Heart left ventricle (tissue), 16 donors: Measurements from ENCODE around the gene OSBPL10. TPM values are rescaled to one million over a fixed set of nuclear protein-coding genes. Genes with fewer than 3 reads are reported as not detected.

ENCODE experiments used
- ATAC-seq, 4 donors: fragments of 200-7000 bp; cut with Tn5 transposase; one replicate each; pipeline ENCODE4 v1.9.1; 2020 to 2022; ENCODE audit warnings: moderate library complexity in 4 of 4, mild to moderate bottlenecking in 3 of 4, moderate number of reproducible peaks in 1 of 4
- DNase-seq, 5 donors: peaks; one replicate each; pipeline ENCODE4 v3.0.0-alpha.2; 2020
- H3K27ac ChIP-seq, 12 donors: fragments of 200-600 bp; sonication (generic) in 4 of 12; one replicate each; pipeline versions ENCODE4 v1.5.0 to v1.8.0; 2016 to 2022; ENCODE audit warnings: mild to moderate bottlenecking in 2 of 12
- H3K27me3 ChIP-seq, 9 donors: fragments of 200-600 bp; sonication (generic) in 2 of 9; one replicate each; pipeline versions ENCODE4 v1.5.1 to v1.8.0; 2016 to 2022; ENCODE audit warnings: mild to moderate bottlenecking in 3 of 9
- H3K36me3 ChIP-seq, 9 donors: fragments of 200-600 bp; sonication (generic) in 2 of 9; one replicate each; pipeline versions ENCODE4 v1.5.0 to v1.8.0; 2018 to 2022; ENCODE audit warnings: mild to moderate bottlenecking in 2 of 9
- H3K4me1 ChIP-seq, 12 donors: fragments of 200-600 bp; sonication (generic) in 4 of 12; one replicate each; pipeline versions ENCODE4 v1.5.0 to v1.8.0; 2016 to 2022; ENCODE audit warnings: mild to moderate bottlenecking in 3 of 12
- H3K4me3 ChIP-seq, 12 donors: fragments of 200-600 bp; sonication (generic) in 4 of 12; one replicate each; pipeline versions ENCODE4 v1.5.0 to v1.8.0; 2017 to 2022; ENCODE audit warnings: mild to moderate bottlenecking in 9 of 12, moderate library complexity in 4 of 12
- H3K9me3 ChIP-seq, 12 donors: fragments of 200-600 bp; sonication (generic) in 4 of 12; one replicate each; pipeline versions ENCODE4 v1.5.0 to v1.8.0; 2016 to 2022; ENCODE audit warnings: mild to moderate bottlenecking in 1 of 12
- CTCF ChIP-seq, 12 donors: fragments of 200-600 bp; sonication (generic) in 4 of 12; IDR thresholded peaks; one replicate each; pipeline versions ENCODE4 v1.5.0 to v1.8.0; 2018 to 2022; ENCODE audit warnings: antibody characterized with exemption in 12 of 12, mild to moderate bottlenecking in 5 of 12
- POLR2A ChIP-seq, 2 donors: fragments of 450-650 bp; IDR thresholded peaks; one replicate each; pipeline ENCODE4 v1.6.1; 2017; ENCODE audit warnings: antibody characterized with exemption in 2 of 2, mild to moderate bottlenecking in 2 of 2, moderate library complexity in 2 of 2
- WGBS, 4 donors: extraction: QIAGEN DNeasy Blood & Tissue Kit in 2 of 4; methylation state at CpG; one replicate each; pipeline versions ENCODE4 v1.1.5 to v1.1.7; 2013 to 2018; 5-methylcytosine and 5-hydroxymethylcytosine counted together
- intact Hi-C, 10 donors: fragments of 100-400 bp; cut with DNase I; formaldehyde crosslinking; loops; one replicate each; pipeline versions ENCODE4 v1.11.1 to v1.14.2; 2022
- polyA plus RNA-seq, 2 donors: library from polyadenylated mRNA; stranded (reverse); fragments of 200-250 nt; gene quantifications; one replicate each; pipeline ENCODE4 v1.2.3, GENCODE V29; 2013
- total RNA-seq, 9 donors: library from RNA; depleted of rRNA in 2 of 9; stranded (reverse); fragments of >200 nt in 2 of 9; fragmentation: NEBNext Ultra II Directional in 3 of 9; extraction: Animal tissue kit (Norgen Biotek cat#: 25700) in 3 of 9; gene quantifications; one replicate each; pipeline versions ENCODE4 v1.1.0 to v1.2.4, GENCODE V29; 2016 to 2023
- donor health status: ischemic (EF 13 %, LVEDD 7.1; RV severe dilation, severe dysfunction).
- donor health status: healthy with polysubstance abuse.
- donor health status: DM: no; HTN: yes; CAD: no.
- donor health status: DM: no; HTN: no; CAD: no.
- donor health status: ischemic (EF 25% LVEDD 6.9; RV normal size, moderate dysfunction).
- donor health status: ischemic (EF 25% LVEDD 5.7; RV mildly dilated, moderate dysfunction).
- donor health status: healthy.
- donor health status: DM: yes; HTN: yes; CAD: no.
- donor health status: ischemic (EF 35%, LVEDD 5.7; RV mildly dilated, moderate dysfunction).
- donor health status: nonischemic (EF 11% LVEDD 7.7; RV severe dilation, severe dysfunction).
- donor health status: DM: yes; HTN: yes; CAD: no.
- donor health status: PGD.
- donor health status: ischemic (EF 29% LVEDD 5.4; RV normal size, mild dysfunction).
- donor health status: nonischemic (EF 23%, LVEDD 6.1; RV moderate dilation, normal function).

Gene OSBPL10
- total and polyA plus RNA-seq, 11 donors, result 1.3 to 12.7 (median 3.9) TPM

- WGBS, 4 donors, result 71 to 82% (median 79%) methylated on average over 5 of the region's 5 CpGs
- peaks cover 0 to 28% (median 19%) of the 10 kb centered on the region in 9 donors for H3K36me3 ChIP-seq
- H3K27me3 ChIP-seq, result no peaks in the 10 kb centered on the region
- TF ChIP-seq POLR2A (IDR thresholded peaks at IDR 0.05), result no peak
- TF ChIP-seq CTCF (IDR thresholded peaks at IDR 0.05), result no peak
- intact Hi-C loops, result loop anchor here in 5 of 10 donors (5.0 to 10.0 kb wide), 4 partner anchors 50 to 530 kb away; no protein-coding TSS in a partner anchor
- H3K9me3 ChIP-seq, result no peaks in the 10 kb centered on the region
- no peak for DNase-seq
- H3K4me1 ChIP-seq, result peaks cover 0 to 17% (median 0%) of the 10 kb centered on the region in 12 donors
- no peak for ATAC-seq
- H3K4me3 ChIP-seq, result no peak overlapping the region
- H3K27ac ChIP-seq, result no peak overlapping the region
Measured at GRCh38 chr3:31614162-31614921, 366.7 kb downstream of the OSBPL10 start.

DNA sequence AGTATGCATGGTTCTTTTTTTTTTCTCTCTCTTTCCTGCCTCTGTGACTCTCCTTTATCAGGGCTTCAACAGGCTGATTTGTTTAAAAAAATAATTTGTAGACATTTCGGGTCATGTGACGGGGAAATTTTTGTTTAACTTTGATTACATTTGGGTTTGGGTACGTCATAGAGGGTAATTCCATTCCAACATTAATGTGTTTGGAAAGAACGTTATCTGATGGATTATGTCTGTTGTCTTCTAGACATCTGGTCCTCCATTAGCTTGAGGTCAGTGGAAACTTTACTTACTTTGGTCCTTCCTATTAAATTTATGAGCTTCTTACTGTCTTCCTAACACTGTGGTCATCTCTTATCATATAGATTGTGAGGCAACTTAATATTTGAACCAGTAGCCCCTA, 367.4 kb downstream of the OSBPL10 start:
- 94 to 98% (median 95%) methylated on average over 4 of the region's 4 CpGs for WGBS, 4 donors
- Histone ChIP-seq H3K27me3 (no peaks in the 10 kb centered on the region), H3K36me3 (peaks cover 0 to 21% (median 12%) of the 10 kb centered on the region in 9 donors), H3K27ac (no peak overlapping the region), H3K4me3 (no peak overlapping the region), H3K9me3 (no peaks in the 10 kb centered on the region), H3K4me1 (peaks cover 0 to 17% (median 0%) of the 10 kb centered on the region in 12 donors)
- DNase-seq, result no peak
- intact Hi-C loops, result loop anchor here in 6 of 10 donors (2.0 to 10.0 kb wide), 5 partner anchors 49 to 531 kb away; no protein-coding TSS in a partner anchor
- no peak for TF ChIP-seq POLR2A (IDR thresholded peaks at IDR 0.05)
- TF ChIP-seq CTCF (IDR thresholded peaks at IDR 0.05), result no peak
- no peak for ATAC-seq

DNA sequence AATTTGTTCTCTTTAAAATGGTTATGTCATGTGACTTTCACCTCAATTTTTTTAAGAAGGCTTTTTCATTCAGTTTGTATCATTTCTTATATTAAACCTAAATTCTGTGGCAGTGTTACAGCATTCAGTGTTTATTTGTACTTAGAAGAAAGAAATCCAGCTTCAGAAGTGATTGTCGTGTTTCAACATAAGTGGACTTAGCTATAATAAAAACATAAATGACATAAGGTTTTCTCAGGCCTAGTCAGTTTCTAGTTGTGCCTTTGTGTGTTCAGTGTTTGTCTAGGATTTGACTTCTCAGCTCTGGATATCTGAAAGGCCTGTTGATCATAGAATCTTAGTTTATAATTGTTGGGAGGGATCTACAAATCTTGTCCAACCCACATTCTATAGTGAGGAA, 367.9 kb downstream of the OSBPL10 start:
- peaks cover 0 to 17% (median 9%) of the 10 kb centered on the region in 9 donors for H3K36me3 ChIP-seq
- ATAC-seq (no peak), DNase-seq (no peak)
- no peaks in the 10 kb centered on the region for H3K27me3 ChIP-seq
- no peak overlapping the region for H3K4me3 ChIP-seq
- H3K4me1 ChIP-seq, result peaks cover 0 to 17% (median 0%) of the 10 kb centered on the region in 12 donors
- H3K27ac ChIP-seq, result no peak overlapping the region
- WGBS, 4 donors, result 73 to 90% (median 87%) methylated on average over 1 of the region's 1 CpG
- intact Hi-C loops, result loop anchor here in 6 of 10 donors (2.0 to 10.0 kb wide), 5 partner anchors 48 to 532 kb away; no protein-coding TSS in a partner anchor
- no peak for TF ChIP-seq POLR2A (IDR thresholded peaks at IDR 0.05)
- H3K9me3 ChIP-seq, result no peaks in the 10 kb centered on the region

Other genes starting within 250 kb of the OSBPL10 start
- under 1 TPM in 5 of 9 donors, not detected in 4; 0.12 to 0.53 (median 0.23) TPM for gene ZNF860, start 488 bp upstream of the OSBPL10 start, total RNA-seq
- under 1 TPM; 0.08 to 0.14 TPM for gene ZNF860, start 488 bp upstream of the OSBPL10 start, polyA plus RNA-seq
- 100 to 1,000 TPM; 123 to 340 (median 173) TPM for gene GPD1L, start 125.4 kb upstream of the OSBPL10 start, total RNA-seq
- 100 to 1,000 TPM in 1 of 2 donors, 10 to 100 TPM in 1; 97.4 to 120 TPM for gene GPD1L, start 125.4 kb upstream of the OSBPL10 start, polyA plus RNA-seq